Measurements from ENCODE around the gene FBXO42.
"Not testable (repeated sequence)": the region's sequence is repeated elsewhere in the genome, so short reads cannot be mapped to it uniquely, and the experiment has no call there.

FBXO42 gene

DNA sequence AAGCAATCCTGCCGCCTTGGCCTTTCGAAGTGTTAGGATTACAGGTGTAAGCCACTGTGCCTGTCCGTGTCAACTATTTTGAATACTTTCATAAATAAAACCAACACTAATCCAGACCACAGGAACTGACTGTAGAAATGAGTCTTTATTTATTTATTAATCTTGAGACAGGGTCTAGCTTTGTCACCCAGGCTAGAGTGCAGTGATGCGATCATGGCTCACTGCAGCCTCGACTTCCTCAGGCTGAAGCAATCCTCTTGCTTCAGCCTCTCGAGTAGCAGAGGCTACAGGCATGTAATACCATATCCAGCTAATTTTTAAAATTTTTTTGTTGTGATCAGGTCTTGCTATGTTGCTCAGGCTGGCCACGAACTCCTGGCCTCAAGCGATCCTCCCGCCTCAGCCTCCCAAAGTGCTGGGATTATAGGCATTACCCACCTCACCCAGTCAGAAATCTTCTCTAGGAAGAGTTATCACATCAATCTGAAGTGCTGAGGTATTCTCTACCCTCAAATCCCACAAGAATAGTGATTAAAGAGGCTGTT lies 93.6 kb downstream of the FBXO42 start:
- no peak for DNase-seq

DNA sequence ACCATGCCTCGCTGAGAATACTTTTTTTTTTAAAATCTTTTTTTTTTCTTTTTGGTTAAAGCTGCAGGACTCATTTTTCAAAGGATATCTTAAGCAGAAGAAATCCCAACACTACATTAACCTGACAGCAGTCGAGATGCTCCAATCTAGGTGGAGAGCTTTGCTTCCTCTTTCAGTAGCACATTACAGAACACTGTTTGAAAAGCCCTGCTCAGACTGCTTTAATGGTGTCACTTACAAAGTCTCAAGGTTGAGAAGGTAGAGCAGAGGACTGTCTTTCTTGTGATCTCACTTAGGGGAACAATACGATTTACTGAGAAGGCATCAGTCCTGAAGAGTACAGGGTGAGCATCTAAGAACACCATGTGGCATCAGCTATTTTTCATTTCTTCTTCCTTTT lies 94.3 kb downstream of the FBXO42 start:
- no peak for DNase-seq

DNA sequence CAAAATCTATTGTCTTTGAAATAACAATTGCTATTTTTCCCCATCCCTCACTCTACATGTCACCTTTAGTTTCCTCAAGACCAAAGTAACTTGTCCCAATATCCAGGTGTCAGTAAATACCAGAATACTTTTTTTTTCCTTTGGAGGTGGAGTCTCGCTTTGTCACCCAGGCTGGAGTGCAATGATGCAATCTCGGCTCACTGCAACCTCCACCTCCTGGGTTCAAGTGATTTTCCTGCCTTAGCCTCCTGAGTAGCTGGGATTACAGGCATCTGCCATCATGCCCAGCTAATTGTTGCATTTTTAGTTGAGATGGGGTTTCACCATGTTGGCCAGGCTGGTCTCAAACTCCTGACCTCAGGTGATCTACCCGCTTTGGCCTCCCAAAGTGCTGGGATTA lies 94.7 kb downstream of the FBXO42 start:
- DNase-seq = not testable (repeated sequence)

DNA sequence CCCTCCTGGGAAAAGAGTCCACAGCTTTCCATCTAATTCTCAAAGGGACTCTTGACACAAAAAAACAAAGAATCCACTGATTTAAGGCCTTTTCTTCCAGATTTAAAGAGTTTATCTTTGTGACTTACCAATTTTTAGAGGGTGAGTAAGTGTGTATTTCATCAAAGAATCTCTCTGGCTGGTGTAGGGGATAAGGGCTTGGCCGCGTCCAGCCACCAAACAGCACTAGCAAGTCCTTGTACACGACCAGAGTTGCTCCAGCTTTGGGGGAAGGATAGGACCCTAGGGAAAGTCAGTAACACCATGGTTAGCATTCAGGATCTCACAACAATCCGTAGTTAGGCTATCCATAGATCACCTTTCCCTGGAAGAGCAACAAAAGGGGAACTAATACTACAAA lies 95.8 kb downstream of the FBXO42 start:
- DNase-seq = no peak

DNA sequence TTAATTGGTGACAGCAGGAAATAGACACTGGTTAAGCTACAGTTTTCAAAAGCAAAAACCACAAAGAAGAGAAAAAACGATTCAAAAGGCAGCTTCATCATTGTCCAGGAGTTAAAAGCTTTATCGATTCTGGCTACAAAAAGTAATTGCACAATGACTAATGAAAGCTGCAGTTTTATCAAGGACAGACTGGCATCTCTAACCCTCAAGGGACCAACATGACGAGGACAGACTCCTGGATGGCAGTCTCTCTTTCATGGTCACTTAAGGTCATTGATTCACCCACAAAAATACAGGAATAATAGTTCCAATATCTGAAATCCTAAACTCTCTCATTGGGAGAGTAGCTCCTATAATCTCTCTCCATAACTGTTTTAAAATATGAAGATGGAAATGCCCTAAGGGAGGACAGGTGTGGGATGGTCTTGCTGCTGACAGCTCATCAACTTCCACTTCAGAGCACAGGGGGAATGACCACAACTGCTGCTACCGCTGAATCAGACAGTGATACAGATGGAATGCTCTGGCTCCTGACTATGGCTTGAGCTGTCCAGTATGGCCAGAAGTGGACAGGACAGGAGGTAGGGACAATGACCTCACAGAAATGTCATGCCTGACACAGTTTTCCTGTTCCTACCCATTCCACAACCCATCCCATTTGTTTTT lies 97.9 kb downstream of the FBXO42 start:
- no peak for DNase-seq

DNA sequence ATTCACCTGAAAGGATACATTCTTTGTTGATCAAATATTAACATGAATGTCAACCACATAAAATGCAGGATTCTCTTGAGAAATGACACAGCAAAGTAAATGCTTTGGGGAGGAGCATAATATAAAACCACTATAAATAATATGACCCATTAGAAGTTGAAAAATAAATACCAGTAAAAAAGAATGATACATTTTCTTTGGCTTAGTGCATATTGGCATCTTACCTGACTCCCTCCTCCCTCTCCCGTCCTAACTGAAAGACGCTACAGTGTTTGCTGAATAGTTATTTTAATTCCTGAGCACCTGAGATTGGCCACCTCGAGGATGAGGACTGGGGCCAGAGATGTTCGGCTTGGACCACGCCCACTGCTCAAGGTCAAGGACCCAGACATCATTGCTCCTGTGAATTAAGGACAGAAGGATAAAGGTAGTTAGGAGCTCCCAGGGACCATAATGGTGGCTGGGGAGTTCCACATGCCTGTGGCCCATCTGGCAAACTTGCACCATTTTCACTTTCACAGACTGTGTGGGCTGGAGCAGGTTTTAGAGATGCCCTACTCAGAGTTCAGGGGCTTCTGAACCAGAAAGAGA lies 98.9 kb downstream of the FBXO42 start:
- DNase-seq = no peak

DNA sequence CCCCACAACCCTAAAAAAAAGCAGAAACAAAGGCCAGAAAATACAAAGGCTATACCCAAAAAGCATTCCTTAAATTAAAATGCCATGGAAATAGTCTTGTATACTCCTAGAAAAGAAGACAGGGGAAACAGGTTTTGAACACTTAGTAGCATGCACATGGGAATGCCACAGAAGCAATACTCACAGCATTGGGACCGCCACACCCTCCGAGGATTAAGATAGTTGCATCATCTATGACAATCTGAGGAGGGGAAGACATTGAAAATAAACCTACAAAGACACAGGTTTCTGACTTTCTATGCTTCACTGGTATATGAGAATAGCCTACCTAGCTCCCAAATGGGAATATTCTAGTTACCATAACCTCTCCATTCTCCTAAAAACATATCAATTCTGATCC lies 99.4 kb downstream of the FBXO42 start:
- DNase-seq = no peak

DNA sequence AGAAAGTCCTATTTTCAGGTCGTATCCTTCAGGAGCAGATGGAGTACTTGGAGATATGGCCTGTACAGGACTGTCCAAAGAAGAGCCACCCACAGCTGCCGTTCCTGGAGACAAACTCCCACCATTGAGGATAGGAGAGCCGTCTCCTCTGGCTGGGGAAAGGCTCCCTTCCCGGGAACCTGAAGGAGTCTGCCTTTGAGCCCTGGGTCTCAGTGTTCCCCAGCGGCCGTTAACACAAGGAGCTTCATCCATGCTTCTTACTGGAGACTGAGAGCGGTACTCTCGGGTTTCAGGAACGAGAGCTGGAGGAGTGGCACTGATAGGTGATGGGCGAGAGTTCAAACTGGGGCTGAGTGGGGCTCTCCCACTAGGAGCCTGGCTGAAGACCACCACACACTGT lies 100.9 kb downstream of the FBXO42 start:
- DNase-seq = no peak

DNA sequence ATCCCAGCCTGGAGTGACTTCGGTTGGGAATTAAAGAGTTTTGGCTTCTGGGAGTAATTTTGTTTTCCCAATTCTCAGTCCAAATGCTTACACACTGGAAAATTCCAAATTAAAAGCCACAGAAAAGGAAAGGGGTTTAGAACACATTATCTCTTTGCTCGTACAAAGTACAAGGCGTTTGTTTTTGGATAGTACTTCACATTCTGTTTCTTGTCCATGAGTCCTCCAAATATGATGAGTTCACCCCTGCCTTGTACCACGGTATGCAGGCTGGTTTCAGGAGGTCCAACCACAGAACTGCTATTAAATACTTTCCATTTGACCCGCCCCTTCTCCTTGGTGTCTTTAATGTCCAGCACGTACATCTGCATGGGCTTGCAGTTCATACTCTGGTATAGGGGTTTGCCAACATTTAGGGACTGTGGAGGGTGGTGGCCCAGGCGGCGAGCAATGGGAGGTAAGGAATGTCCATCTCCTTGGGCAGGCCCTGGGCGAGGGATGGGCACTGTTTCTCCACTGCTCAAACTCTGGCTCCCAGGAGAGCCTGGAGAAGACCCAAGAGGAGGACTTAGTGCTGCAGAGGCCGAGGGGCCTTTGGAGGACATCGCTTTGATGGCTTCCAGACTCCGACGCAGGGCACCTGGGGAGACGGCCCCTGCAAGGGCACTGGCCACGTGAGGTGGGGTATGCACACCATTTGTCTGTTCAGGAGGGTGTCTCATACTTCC lies 101.6 kb downstream of the FBXO42 start:
- DNase-seq = no peak

DNA sequence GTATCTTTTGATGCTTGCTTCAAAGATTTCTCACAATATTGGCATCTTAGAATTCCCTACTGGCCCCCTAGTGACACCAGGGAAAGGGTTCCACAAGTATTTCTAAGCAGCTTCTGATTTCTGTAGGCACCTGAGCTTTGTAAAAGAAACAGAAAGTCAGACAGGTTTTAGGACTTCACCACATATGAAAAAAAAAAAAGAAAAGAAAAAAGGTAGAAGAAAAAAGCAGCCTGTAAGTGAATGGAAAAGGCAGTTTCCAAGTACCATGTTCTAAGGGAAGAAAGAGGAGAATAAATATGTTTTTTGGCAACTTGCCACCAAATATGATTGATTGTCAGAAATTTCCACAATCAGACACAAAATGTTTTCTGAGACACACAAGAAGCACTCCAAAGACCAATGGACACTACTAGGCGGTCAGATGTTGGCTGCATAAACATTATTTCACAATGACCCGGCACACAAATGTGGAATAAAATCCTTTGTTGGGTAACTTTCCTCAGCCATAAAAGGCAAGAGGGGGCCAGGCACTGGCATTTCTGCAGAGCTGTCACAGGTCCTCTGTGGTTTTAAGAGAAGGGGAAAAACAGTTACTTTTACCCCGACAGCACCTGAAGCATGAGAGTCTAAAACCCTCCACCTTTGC lies 102.6 kb downstream of the FBXO42 start:
- DNase-seq = no peak

DNA sequence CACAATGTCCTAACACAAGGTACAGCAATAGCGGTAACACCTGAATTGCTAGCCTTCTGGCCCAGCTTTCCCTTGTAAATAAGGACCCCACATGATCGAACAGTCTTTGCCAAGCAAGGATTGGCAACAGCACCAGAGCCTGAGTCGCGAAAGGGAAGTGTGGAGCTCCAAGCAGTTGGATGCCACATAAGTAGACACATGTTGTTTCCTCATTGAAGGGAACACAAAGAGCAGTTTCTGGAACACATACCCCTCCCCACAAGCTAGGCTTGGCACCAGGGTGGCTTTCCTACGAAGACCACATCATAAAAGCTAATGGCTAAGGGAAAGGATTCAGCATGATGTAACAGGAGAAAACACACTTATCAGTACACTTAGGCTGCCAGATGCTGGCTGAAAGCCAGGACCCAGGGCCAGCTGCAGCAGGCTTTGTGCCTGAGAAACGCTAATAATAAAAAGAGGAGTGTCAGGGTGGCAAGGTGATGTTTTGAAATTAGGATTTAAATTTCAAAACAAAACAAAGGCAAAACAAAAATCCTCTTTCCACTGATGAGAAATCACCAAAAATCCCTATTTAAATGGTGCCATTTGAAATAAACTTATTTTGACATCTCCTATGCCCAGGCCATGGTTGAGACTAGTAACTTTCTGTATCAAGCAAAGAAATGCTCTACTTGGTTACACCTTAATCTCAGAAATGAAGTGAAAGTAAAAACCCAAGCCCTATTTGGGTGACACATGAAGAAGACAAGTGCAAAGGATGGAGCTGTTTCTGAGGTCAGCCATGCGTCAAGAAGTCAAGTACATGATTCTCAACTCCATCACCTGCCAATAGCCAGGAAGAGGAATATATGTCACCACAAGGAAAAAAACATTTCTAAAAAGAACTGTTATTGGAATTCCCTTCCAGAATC lies 103.4 kb downstream of the FBXO42 start:
- DNase-seq = no peak

DNA sequence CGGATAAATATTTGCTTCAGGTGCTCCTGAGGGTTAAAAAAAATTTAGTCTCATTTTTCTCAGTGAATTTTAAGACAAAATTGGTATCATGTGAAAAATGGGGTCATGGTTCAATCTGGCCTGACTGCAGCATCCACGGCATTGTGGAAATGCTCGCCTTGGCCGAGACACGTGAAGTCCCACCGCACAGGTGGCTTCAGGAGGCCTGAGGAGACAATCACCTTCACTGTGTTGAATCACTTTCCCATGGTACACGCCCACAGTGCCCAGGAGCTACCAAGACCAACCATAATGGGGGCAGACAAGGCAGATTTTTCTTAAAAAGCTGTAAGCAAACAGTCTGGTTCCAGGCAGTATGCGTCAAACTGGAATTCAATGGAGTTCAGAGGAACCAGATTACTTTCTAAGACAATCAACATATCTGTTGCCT lies 104.3 kb downstream of the FBXO42 start:
- no peak for DNase-seq

DNA sequence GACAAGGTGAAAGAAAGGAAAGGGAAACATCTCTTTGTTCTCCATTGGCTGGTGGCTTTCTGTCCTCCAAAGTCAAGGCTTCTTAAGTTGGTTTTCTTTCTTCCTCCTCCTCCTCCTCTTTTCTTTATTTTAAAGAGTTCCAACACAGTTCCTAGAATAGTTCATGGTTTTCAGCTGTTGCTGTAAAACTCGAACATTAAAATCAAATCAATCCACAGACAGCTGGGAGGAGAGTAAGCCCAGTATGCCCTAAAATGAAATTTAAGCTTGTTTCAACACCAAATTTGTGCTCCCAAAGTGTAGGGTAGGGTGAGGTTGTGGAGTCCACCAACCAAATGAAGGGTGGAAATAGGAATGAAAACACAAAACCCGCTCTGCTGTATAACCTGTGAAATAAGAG lies 104.8 kb downstream of the FBXO42 start:
- DNase-seq = no peak

DNA sequence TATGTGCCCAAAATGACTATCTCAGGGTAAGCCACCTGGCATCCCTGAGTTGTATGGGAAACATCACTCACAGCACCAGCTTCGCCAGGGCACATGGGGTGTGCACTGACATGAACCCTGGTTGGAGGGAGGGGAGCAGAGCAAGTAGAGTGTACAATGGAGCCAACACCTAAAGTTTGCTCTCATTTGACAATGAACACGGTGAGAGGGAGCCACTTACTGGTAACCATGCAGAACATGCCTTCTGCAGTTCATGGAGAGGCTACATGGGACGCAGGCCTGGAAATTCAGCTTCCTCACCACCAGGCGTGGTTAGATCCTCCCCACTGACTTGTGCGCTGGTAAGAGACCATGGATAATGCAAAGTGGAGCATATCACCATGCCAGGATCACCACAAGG lies 105.3 kb downstream of the FBXO42 start:
- no peak for DNase-seq

DNA sequence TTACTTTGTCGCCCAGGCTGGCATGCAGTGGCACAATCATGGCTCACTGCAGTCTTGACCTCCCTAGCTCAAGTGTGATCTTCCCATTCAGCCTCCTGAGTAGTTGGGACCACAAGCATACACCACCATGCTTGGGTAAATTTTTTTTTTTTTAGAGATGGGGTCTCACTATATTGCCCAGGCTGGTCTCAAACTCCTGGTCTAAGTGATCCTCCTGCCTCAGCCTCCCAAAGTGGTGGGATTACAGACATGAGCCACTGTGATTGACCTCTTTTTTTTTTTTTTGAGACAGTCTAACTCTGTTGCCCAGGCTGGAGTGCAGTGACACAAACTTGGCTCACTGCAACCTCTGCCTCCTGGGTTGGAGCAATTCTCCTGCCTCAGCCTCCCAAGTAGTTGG lies 106.0 kb downstream of the FBXO42 start:
- DNase-seq = not testable (repeated sequence)

DNA sequence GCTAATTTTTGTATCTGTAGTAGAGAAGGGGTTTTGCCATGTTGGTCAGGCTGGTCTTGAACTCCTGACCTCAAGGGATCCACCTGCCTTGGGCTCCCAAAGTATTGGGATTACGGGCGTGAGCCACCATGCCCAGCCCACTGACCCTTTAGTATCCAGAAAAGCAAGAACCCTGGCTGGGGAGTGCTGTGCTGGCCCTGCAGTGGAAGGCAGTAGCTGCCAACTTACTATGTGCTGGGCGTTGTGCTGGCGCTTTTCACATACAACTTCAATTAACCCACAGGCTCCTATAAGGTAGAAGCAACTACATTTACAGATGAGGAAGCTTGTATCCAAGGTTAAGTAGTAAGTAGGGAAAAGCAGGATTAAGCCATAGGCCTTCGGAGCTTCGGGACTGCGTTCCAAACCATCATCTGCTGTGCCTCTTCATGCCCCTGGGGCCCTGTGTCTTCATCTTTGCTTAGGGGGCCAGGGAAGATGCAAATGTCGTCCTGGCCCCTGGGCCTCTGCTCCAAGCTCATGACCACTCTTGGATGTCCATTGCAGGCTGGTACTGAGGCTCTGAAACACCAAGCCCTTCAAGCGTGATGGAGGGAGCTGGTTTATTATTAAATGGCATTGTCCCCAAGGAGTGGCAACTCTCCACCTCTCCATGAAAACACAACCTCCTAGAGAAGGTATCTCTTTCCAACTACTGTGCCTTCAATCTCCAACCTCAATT lies 106.6 kb downstream of the FBXO42 start:
- no peak for DNase-seq

DNA sequence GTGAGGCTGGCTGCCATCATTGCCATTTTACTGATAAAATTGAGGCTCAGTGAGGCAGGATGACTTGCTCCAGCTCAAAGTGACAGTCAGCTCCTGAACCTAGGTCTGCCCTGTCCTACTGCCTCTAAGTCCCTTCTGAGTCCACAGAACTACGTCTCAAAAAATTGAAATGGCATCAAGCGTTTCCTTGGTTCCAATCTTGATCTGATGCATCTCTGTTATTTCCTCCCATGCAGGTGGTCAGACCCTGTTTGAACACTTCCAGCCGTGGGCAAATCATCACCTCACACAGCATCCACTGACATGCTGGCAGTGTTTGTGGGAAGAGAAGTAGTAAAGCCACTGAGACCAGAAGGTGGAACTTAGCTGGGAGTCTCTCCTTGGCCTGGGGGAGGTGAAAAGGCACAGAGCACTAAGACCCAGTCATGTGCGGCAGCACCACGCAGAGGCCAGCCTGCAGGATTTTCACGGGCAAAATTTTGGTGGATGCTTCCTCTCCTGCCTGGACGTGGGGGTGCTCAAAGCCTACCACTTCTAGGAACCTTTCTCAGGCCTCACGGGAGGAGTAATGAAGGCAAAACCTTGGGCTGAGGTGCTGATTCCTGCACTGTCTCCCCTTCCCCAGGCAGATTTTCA lies 107.5 kb downstream of the FBXO42 start:
- no peak for DNase-seq

DNA sequence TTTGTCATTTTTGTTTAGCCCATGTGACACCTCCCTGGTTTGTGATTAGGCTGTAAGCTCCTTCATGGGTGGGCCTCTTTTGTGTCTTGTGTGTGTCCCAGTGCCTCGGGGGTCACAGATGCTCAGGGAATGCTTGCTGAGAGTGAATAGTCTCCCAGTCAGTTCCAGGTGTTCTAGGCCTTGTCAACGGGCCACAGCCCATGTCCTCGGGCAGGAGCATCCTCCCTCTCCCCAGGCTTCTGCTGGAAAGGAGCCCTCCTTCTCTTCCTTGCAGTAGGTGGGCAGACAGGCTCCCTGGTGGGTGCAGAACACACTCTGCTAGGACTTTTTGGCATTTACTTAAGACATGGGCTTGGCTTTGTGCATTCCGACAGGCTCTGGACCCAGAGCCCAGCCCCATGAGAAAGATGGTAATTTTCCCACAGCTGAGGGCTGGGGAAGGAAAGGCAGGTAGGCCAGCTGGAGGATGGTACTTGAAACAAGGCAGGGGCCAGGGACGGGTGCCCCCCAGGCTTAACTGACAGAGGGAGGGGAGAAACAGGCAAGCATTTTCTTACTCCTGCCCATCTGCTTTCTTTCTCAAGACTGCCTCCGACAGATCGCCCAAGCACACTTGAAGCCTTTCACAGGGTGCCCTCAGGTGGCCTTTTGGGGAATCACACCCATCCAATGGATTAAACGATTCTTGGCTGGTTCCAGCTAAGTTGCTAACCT lies 108.2 kb downstream of the FBXO42 start:
- DNase-seq = peak; percentile 47 to 71 (median 54)

DNA sequence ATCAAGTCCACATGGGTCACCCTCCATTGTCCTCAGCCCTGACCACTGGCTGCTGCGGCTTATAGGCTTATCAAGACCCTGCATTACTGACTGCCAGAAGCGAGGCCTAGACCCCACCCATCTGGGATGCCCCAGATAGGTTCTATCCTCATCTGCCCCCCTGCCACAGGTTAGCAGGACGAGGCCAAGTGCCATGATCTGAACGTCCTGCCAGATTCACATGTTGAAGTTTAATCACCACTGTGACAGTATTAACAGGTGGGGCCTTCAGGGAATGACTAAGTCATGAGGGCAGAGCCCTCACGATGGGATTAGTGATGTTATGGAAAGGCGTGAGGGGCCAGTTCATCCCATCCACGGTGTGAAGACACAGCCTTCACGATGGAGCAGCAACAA lies 109.1 kb downstream of the FBXO42 start:
- no peak for DNase-seq

DNA sequence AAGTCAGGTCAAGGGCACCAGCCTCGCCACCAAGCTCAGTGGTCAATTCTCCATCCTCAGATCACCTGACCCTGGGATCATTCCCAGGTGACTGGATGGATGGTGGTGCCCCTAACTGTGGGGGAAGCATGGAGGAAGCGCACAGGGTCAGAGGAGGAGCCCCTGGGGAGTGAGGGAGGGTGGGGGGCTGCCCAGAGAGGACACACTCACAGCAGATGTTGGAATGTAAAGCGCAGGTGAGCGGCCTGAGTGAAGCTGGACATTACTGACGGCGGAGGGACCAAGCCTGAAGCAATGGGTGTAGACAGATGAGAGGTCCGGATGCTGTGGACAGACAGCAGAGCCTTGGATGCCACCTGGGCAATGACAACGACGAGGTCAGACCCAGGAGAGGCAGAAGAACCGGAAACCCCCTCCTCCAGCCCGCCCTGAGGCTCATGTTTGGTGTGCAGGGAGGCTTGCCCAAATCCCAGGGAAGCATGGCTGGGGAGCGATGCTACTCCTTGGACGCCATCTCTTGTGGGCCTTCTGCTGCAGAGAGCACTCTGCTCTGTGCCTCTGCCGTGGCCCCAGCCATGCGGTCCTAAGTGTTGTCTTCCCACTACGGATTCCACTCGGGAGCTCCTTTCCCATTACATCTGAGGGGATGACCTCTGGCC lies 109.6 kb downstream of the FBXO42 start:
- no peak for DNase-seq
